GM12872 (cell line): ENCODE measurements around the gene LAMA3.

Source experiments
- CTCF ChIP-seq: IDR thresholded peaks from 3 replicates; pipeline ENCODE4 v1.5.1; 2011; ENCODE audit warnings: low read depth, mild to moderate bottlenecking, low read length, moderate library complexity; ENCODE audit not compliant: insufficient read depth

Gene LAMA3

GRCh38 chr18:23934863-23935262 lies 245.6 kb downstream of the LAMA3 start:
- TF ChIP-seq CTCF: no peak

GRCh38 chr18:23935804-23936203 lies 246.6 kb downstream of the LAMA3 start:
- TF ChIP-seq CTCF: no peak

GRCh38 chr18:23936381-23936958 lies 247.2 kb downstream of the LAMA3 start:
- TF ChIP-seq CTCF: no peak

- no peak for TF ChIP-seq CTCF
These were observed 248.9 kb downstream of the LAMA3 start for GRCh38 chr18:23938043-23938756.

- no peak for TF ChIP-seq CTCF
These were observed 249.7 kb downstream of the LAMA3 start for GRCh38 chr18:23938901-23939341.

- TF ChIP-seq CTCF: no peak
These were observed 250.1 kb downstream of the LAMA3 start for GRCh38 chr18:23939366-23939765.

- TF ChIP-seq CTCF: no peak
These were observed 250.6 kb downstream of the LAMA3 start for GRCh38 chr18:23939896-23940295.
